SIG-M5 treated with dmso at 0.1 percent for 504 hours (cell line): ENCODE measurements around the gene VTN.
"Not testable (repeated sequence)": the region's sequence is repeated elsewhere in the genome, so short reads cannot be mapped to it uniquely, and the experiment has no call there.

Experiments
- DNase-seq: peaks from one replicate; lab custom pipeline; 2025; ENCODE audit not compliant: unreplicated experiment; lab: John Stamatoyannopoulos, UW

The VTN gene

GRCh38 chr17:28344011-28344410 is 26.1 kb downstream of the VTN start:
- no peak for DNase-seq

GRCh38 chr17:28343491-28343932 is 26.6 kb downstream of the VTN start:
- DNase-seq: no peak

- no peak for DNase-seq
Measured at GRCh38 chr17:28342313-28342712, 27.8 kb downstream of the VTN start.

GRCh38 chr17:28341516-28341915 is 28.6 kb downstream of the VTN start:
- no peak for DNase-seq

GRCh38 chr17:28340374-28340773 is 29.7 kb downstream of the VTN start:
- DNase-seq: no peak

- no peak for DNase-seq
Measured at GRCh38 chr17:28339431-28339830, 30.7 kb downstream of the VTN start.

GRCh38 chr17:28338769-28339212 is 31.3 kb downstream of the VTN start:
- DNase-seq: not testable (repeated sequence)

- DNase-seq: no peak
Measured at GRCh38 chr17:28338056-28338768, 31.9 kb downstream of the VTN start.

GRCh38 chr17:28335959-28336871 is 33.9 kb downstream of the VTN start:
- peak; percentile 24 for DNase-seq

GRCh38 chr17:28335201-28335958 is 34.7 kb downstream of the VTN start, which contains the start of the genes IFT20 and TNFAIP1:
Gene IFT20, minus strand, starts transcription at chr17:28335472. Its CDS starts 3,487 bp downstream, at chr17:28331985.
Gene TNFAIP1, plus strand, starts transcription at chr17:28335761. Its CDS starts 3,761 bp downstream, at chr17:28339522.
- peak; percentile 100 for DNase-seq

- no peak for DNase-seq
Measured at GRCh38 chr17:28334666-28335200, 35.4 kb downstream of the VTN start.

- peak; percentile 41 for DNase-seq
Measured at GRCh38 chr17:28334171-28334570, 35.9 kb downstream of the VTN start.

- no peak for DNase-seq
Measured at GRCh38 chr17:28333083-28333746, 36.9 kb downstream of the VTN start.

GRCh38 chr17:28331891-28332420 is 38.2 kb downstream of the VTN start:
- no peak for DNase-seq

- no peak for DNase-seq
Measured at GRCh38 chr17:28330671-28331070, 39.4 kb downstream of the VTN start.

GRCh38 chr17:28328325-28328724 is 41.8 kb downstream of the VTN start:
- no peak for DNase-seq

GRCh38 chr17:28327709-28328108 is 42.4 kb downstream of the VTN start:
- DNase-seq: no peak

- DNase-seq: no peak
Measured at GRCh38 chr17:28327031-28327607, 43.0 kb downstream of the VTN start.

- peak; percentile 20 for DNase-seq
Measured at GRCh38 chr17:28326114-28326513, 44.0 kb downstream of the VTN start.

- DNase-seq: no peak
Measured at GRCh38 chr17:28325211-28325610, 44.9 kb downstream of the VTN start.
